Upper lobe of left lung (tissue), 6 donors: Measurements from ENCODE around the gene HS3ST2. TPM values are rescaled to one million over a fixed set of nuclear protein-coding genes. Genes with fewer than 3 reads are reported as not detected.

Experiments used
- ATAC-seq, 2 donors: fragments of 200-7000 bp; cut with Tn5 transposase; one replicate each; pipeline ENCODE4 v1.9.1; 2022; ENCODE audit warnings: mild to moderate bottlenecking in 2 of 2, moderate library complexity in 2 of 2; ENCODE audit not compliant: low FRiP score in 2 of 2
- DNase-seq, 2 donors: peaks; one replicate each; pipeline ENCODE4 v3.0.0-alpha.2; 2019 to 2020
- H3K27ac ChIP-seq, 4 donors: fragments of 200-600 bp; sonication (generic); one replicate each; pipeline ENCODE4 v1.5.1; 2016 to 2019
- H3K27me3 ChIP-seq, 4 donors: fragments of 200-600 bp; sonication (generic); one replicate each; pipeline ENCODE4 v1.5.1; 2017 to 2019
- H3K36me3 ChIP-seq, 4 donors: fragments of 200-600 bp; sonication (generic); one replicate each; pipeline ENCODE4 v1.5.1; 2016 to 2019
- H3K4me1 ChIP-seq, 4 donors: fragments of 200-600 bp; sonication (generic); one replicate each; pipeline ENCODE4 v1.5.1; 2018 to 2019
- H3K4me3 ChIP-seq, 4 donors: fragments of 200-600 bp; sonication (generic); one replicate each; pipeline ENCODE4 v1.5.1; 2017 to 2019; ENCODE audit warnings: mild to moderate bottlenecking in 2 of 4, moderate library complexity in 1 of 4
- H3K9me3 ChIP-seq, 4 donors: fragments of 200-600 bp; sonication (generic); one replicate each; pipeline ENCODE4 v1.5.1; 2018 to 2019
- CTCF ChIP-seq, 6 experiments: fragments of 450-650 bp in 4 of 6; fragments of 200-600 bp in 2 of 6; sonication (generic) in 2 of 6; IDR thresholded peaks; one replicate each; pipeline ENCODE4 v1.5.1; 2016 to 2019; ENCODE audit warnings: antibody characterized with exemption in 6 of 6
- EP300 ChIP-seq, 4 donors: sonication (generic); formaldehyde crosslinking; IDR thresholded peaks; one replicate each; pipeline ENCODE4 v1.5.1; 2017; ENCODE audit warnings: antibody characterized with exemption in 4 of 4, control low read depth in 2 of 4
- POLR2A ChIP-seq, 4 donors: fragments of 450-650 bp; IDR thresholded peaks; one replicate each; pipeline ENCODE4 v1.5.1; 2016 to 2017; ENCODE audit warnings: antibody characterized with exemption in 4 of 4, mild to moderate bottlenecking in 2 of 4
- POLR2AphosphoS5 ChIP-seq, 2 donors: sonication (generic); formaldehyde crosslinking; IDR thresholded peaks; one replicate each; pipeline ENCODE4 v1.5.1; 2017; ENCODE audit warnings: antibody characterized with exemption in 2 of 2
- WGBS, 2 donors: methylation state at CpG; one replicate each; pipeline ENCODE4 v1.1.5; 2017 to 2018; 5-methylcytosine and 5-hydroxymethylcytosine counted together
- total RNA-seq, 6 donors: library from RNA; depleted of rRNA in 4 of 6; stranded (reverse); fragments of >200 nt in 4 of 6; gene quantifications; one replicate each; pipeline versions ENCODE4 v1.1.0 to v1.2.1, GENCODE V29; 2016 to 2021
- donor health status: DM: no; HTN: no; CAD: no; lungs with moderate emphysema.
- donor health status: DM: no; HTN: yes; CAD: no; lungs with severe emphysema.

Gene HS3ST2
- total RNA-seq, 6 donors from 2014 or later = 2.8 to 18.9 (median 5.6) TPM

DNA sequence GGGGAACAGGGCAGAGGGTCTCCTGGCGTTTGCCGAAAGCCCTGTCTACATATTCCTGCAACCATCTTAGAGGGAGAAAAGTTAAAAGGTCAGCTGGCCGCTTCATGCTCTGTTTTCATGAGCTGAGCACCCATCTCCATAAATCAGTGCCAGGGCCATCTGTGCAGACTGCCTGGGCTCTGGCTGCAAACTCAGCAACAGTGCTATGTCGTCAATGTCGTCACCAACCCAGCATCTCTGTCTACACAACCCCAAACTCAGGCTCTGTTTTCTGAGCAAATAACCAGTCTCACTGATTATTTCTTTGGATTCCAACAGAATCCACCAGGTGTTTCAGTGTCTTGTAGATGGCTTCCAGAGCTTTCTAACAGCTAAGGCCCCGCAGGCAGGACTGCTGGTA is 65.0 kb downstream of the HS3ST2 start:
- Histone ChIP-seq H3K4me1 (no peaks in the 10 kb centered on the region), H3K27me3 (no peaks in the 10 kb centered on the region), H3K9me3 (no peaks in the 10 kb centered on the region), H3K27ac (no peak overlapping the region), H3K4me3 (no peak overlapping the region), H3K36me3 (no peaks in the 10 kb centered on the region)
- WGBS, 2 donors = 79 to 87% methylated on average over 6 of the region's 6 CpGs
- no peak for DNase-seq
- no peak for TF ChIP-seq POLR2A (IDR thresholded peaks at IDR 0.05)
- no peak for TF ChIP-seq EP300 (IDR thresholded peaks at IDR 0.05)
- ATAC-seq = no peak

GRCh38 chr16:22879466-22879865 is 65.5 kb downstream of the HS3ST2 start:
- Histone ChIP-seq H3K9me3 (no peaks in the 10 kb centered on the region), H3K36me3 (no peaks in the 10 kb centered on the region), H3K4me3 (no peak overlapping the region), H3K4me1 (no peaks in the 10 kb centered on the region), H3K27ac (no peak overlapping the region), H3K27me3 (no peaks in the 10 kb centered on the region)
- WGBS, 2 donors = 50 to 55% methylated on average over 6 of the region's 6 CpGs
- ATAC-seq (peak in 1 of 2 donors; percentile 35), DNase-seq (no peak)
- no peak for TF ChIP-seq POLR2AphosphoS5 (IDR thresholded peaks at IDR 0.05)
- TF ChIP-seq EP300 (IDR thresholded peaks at IDR 0.05) = no peak
- no peak for TF ChIP-seq CTCF (IDR thresholded peaks at IDR 0.05)
- no peak for TF ChIP-seq POLR2A (IDR thresholded peaks at IDR 0.05)

DNA sequence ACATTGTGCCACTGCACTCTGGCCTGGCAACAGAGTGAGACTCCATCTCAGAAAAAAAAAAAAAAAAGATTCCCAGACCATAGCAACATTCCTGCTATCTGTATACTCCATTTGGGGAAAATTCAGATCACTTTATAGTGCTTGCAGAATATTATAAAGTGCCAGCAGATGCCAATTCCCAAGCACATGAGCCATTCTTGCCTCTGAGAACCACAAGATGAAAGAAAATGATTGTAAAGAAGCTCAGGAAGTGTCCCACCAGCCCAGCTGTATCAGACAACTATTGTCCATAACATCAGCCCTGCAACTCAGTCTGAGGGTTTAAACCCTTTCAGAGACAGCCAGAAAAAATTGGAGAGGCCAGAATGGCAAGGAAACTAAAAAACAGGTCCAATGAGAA is 69.0 kb downstream of the HS3ST2 start:
- H3K27ac ChIP-seq = no peak overlapping the region
- TF ChIP-seq POLR2AphosphoS5 (IDR thresholded peaks at IDR 0.05) = no peak
- H3K27me3 ChIP-seq = no peaks in the 10 kb centered on the region
- ATAC-seq (no peak), DNase-seq (no peak)
- H3K4me3 ChIP-seq = no peak overlapping the region
- no peaks in the 10 kb centered on the region for H3K36me3 ChIP-seq
- no peaks in the 10 kb centered on the region for H3K9me3 ChIP-seq
- H3K4me1 ChIP-seq = no peaks in the 10 kb centered on the region

GRCh38 chr16:22885951-22886350 is 72.0 kb downstream of the HS3ST2 start:
- no peak for DNase-seq
- ATAC-seq = no peak
- H3K9me3 ChIP-seq = no peaks in the 10 kb centered on the region
- no peaks in the 10 kb centered on the region for H3K4me1 ChIP-seq
- TF ChIP-seq CTCF (IDR thresholded peaks at IDR 0.05) (no peak), POLR2A (IDR thresholded peaks at IDR 0.05) (no peak), EP300 (IDR thresholded peaks at IDR 0.05) (no peak), POLR2AphosphoS5 (IDR thresholded peaks at IDR 0.05) (no peak)
- no peaks in the 10 kb centered on the region for H3K36me3 ChIP-seq
- H3K27ac ChIP-seq = no peak overlapping the region
- H3K4me3 ChIP-seq = no peak overlapping the region
- WGBS, 2 donors = 81 to 85% methylated on average over 3 of the region's 3 CpGs
- no peaks in the 10 kb centered on the region for H3K27me3 ChIP-seq

- 76 to 79% methylated on average over 1 of the region's 1 CpG for WGBS, 2 donors
- Histone ChIP-seq H3K9me3 (no peaks in the 10 kb centered on the region), H3K27ac (no peak overlapping the region), H3K36me3 (no peaks in the 10 kb centered on the region), H3K4me3 (no peak overlapping the region), H3K4me1 (no peaks in the 10 kb centered on the region), H3K27me3 (no peaks in the 10 kb centered on the region)
- DNase-seq = no peak
- no peak for TF ChIP-seq POLR2A (IDR thresholded peaks at IDR 0.05)
- TF ChIP-seq POLR2AphosphoS5 (IDR thresholded peaks at IDR 0.05) = no peak
- no peak for TF ChIP-seq CTCF (IDR thresholded peaks at IDR 0.05)
- TF ChIP-seq EP300 (IDR thresholded peaks at IDR 0.05) = no peak
- ATAC-seq = no peak
Measured at GRCh38 chr16:22886927-22887326, 73.0 kb downstream of the HS3ST2 start.

GRCh38 chr16:22887445-22887844 is 73.5 kb downstream of the HS3ST2 start:
- Histone ChIP-seq H3K27ac (no peak overlapping the region), H3K4me3 (no peak overlapping the region), H3K27me3 (no peaks in the 10 kb centered on the region), H3K9me3 (no peaks in the 10 kb centered on the region), H3K36me3 (no peaks in the 10 kb centered on the region), H3K4me1 (no peaks in the 10 kb centered on the region)
- DNase-seq (no peak), ATAC-seq (no peak)
- 72 to 73% methylated on average over 6 of the region's 6 CpGs for WGBS, 2 donors
- TF ChIP-seq POLR2A (IDR thresholded peaks at IDR 0.05) = no peak
- no peak for TF ChIP-seq EP300 (IDR thresholded peaks at IDR 0.05)
- no peak for TF ChIP-seq CTCF (IDR thresholded peaks at IDR 0.05)
- no peak for TF ChIP-seq POLR2AphosphoS5 (IDR thresholded peaks at IDR 0.05)
